ENCODE data around the gene DDIT4.

Gene DDIT4

GRCh38 chr10:72316748-72317435 is 43.2 kb downstream of the DDIT4 start:
- DNase-seq (ENCODE audit: low read depth), result no peak

GRCh38 chr10:72318418-72319262 is 44.9 kb downstream of the DDIT4 start:
- no peak for DNase-seq (ENCODE audit: low read depth)

- peak; percentile 83 for DNase-seq (ENCODE audit: low read depth)
These were observed 45.9 kb downstream of the DDIT4 start for GRCh38 chr10:72319416-72320254.

GRCh38 chr10:72320676-72321247 is 47.0 kb downstream of the DDIT4 start:
- peak; percentile 74 for DNase-seq (ENCODE audit: low read depth)

- no peak for DNase-seq (ENCODE audit: low read depth)
These were observed 47.7 kb downstream of the DDIT4 start for GRCh38 chr10:72321248-72322029.

GRCh38 chr10:72322030-72322279 is 48.2 kb downstream of the DDIT4 start:
- DNase-seq (ENCODE audit: low read depth), result no peak

- no peak for DNase-seq (ENCODE audit: low read depth)
These were observed 48.7 kb downstream of the DDIT4 start for GRCh38 chr10:72322280-72323058.

- DNase-seq (ENCODE audit: low read depth), result no peak
These were observed 49.5 kb downstream of the DDIT4 start for GRCh38 chr10:72323108-72323749.

- no peak for DNase-seq (ENCODE audit: low read depth)
These were observed 50.1 kb downstream of the DDIT4 start for GRCh38 chr10:72323771-72324191.

Measured in activated T-cell treated with anti-CD3 and anti-CD28 coated beads for 24 hours (primary cell).